ENCODE measurements around the gene ANKIB1. TPM values are rescaled to one million over a fixed set of nuclear protein-coding genes. Genes with fewer than 3 reads are reported as not detected.

Gene ANKIB1
- total and polyA plus RNA-seq, 9 of the 15 experiments (the other 6 are each of a cell fraction or from before 2014, with no cell fraction given): 5.9 to 25.2 (median 16.1) TPM

GRCh38 chr7:92250603-92251002, 4.8 kb downstream of the ANKIB1 start:
- Histone ChIP-seq H3K4me2 (ENCODE audit: insufficient read depth, low read length) (no peak overlapping the region), H3K9ac (ENCODE audit: insufficient read depth in 1 of 2, low read depth in 2 of 2, low read length in 2 of 2) (no peak overlapping the region), H2AFZ (ENCODE audit: low read depth, low read length) (no peak overlapping the region), H3K36me3 (ENCODE audit: control insufficient read depth, insufficient read depth, low read length) (peaks cover 10% of the 10 kb centered on the region), H3K4me3 (no peak overlapping the region), H3K9me3 (replicated peaks; ENCODE audit: control insufficient read depth, insufficient read depth, low read depth, low read length) (0 out of 2 replicates have a peak, but pooled peaks cover 5% of the 10 kb centered on the region), H4K20me1 (replicated peaks; ENCODE audit: control insufficient read depth, insufficient read depth, low read length) (no peaks in the 10 kb centered on the region), H3K9me1 (ENCODE audit: control insufficient read depth, insufficient read depth, low read length) (no peaks in the 10 kb centered on the region), H3K27ac (ENCODE audit: extremely low read depth, low read depth, low read length) (no peak overlapping the region), H3K79me2 (ENCODE audit: control insufficient read depth, insufficient read depth, low read length) (peaks cover 74% of the 10 kb centered on the region), H3K27me3 (ENCODE audit: control insufficient read depth in 2 of 2, insufficient read depth in 2 of 2, low read length in 2 of 2) (no peaks in the 10 kb centered on the region), H3K4me1 (replicated peaks in 1 of 2; ENCODE audit: control insufficient read depth in 2 of 2, insufficient read depth in 2 of 2, low read length in 2 of 2) (peaks cover 0 to 8% of the 10 kb centered on the region in 2 experiments; a peak in 3 of 5 replicates)
- DNase-seq (ENCODE audit: extremely low read depth in 1 of 4, low spot score in 3 of 4) (no peak), ATAC-seq (no peak), FAIRE-seq (no peak)
- BruUV-seq (replicated peaks): no TSS peak
- ChIA-PET POLR2A (interaction anchor here (0.6 to 0.8 kb wide), 3 partner anchors 22 to 118 kb away, joined by 3 to 7 read pairs (median 3); no protein-coding TSS in a partner anchor), CTCF (ENCODE audit: low intra/inter-chr PET ratio) (no interaction called here)
- intact Hi-C loops (cut with micrococcal nuclease) (no loop called here), in situ Hi-C loops (cut with MboI) (no loop called here)
- no peak for TF ChIP-seq HDAC2 (IDR thresholded peaks at IDR 0.05)
- TF ChIP-seq ZNF347 (CRISPR knock-in tag; IDR thresholded peaks at IDR 0.05; ENCODE audit: low read depth): no peak
- TF ChIP-seq NCOA6 (IDR thresholded peaks at IDR 0.05): no peak
- TF ChIP-seq C11orf30 (IDR thresholded peaks at IDR 0.05; ENCODE audit: low read depth): peak; percentile 71
- TF ChIP-seq SIRT6 (IDR thresholded peaks at IDR 0.05; ENCODE audit: low read depth, low read length): no peak
- peak; percentile 19; the same call in 1 of the 2 replicates for TF ChIP-seq MAFF (IDR thresholded peaks at IDR 0.05; ENCODE audit: low read length)
- peak; percentile 91 for TF ChIP-seq ZNF316 (IDR thresholded peaks at IDR 0.05)
- no peak for TF ChIP-seq RBM17 (IDR thresholded peaks at IDR 0.05; ENCODE audit: borderline replicate concordance, low read depth, low read length)
- peak; percentile 53 for TF ChIP-seq MAFG (tag; conservative IDR thresholded peaks at IDR 0.05)
- TF ChIP-seq WHSC1 (IDR thresholded peaks at IDR 0.05; ENCODE audit: low read length): no peak

Measured in K562 (cell line).